ENCODE measurements around the gene MEGF11.

The MEGF11 gene

GRCh38 chr15:66065325-66065724 is 188.2 kb downstream of the MEGF11 start:
- no peaks in the 10 kb centered on the region for H3K27me3 ChIP-seq (ENCODE audit: insufficient read depth, poor library complexity, severe bottlenecking)
- TF ChIP-seq CTCF (IDR thresholded peaks at IDR 0.05; ENCODE audit: insufficient read depth, low read length), result no peak
- no peak for TF ChIP-seq SPI1 (IDR thresholded peaks at IDR 0.05; ENCODE audit: borderline replicate concordance, low read depth)
- TF ChIP-seq REST (IDR thresholded peaks at IDR 0.05; ENCODE audit: insufficient replicate concordance, low read depth), result no peak
- TF ChIP-seq GABPA (IDR thresholded peaks at IDR 0.05; ENCODE audit: low read depth), result no peak
- no peak for TF ChIP-seq POLR2AphosphoS5 (IDR thresholded peaks at IDR 0.05; ENCODE audit: low read depth)
- no peak for DNase-seq (ENCODE audit: low read depth in 1 of 2, low spot score in 1 of 2)
- no peak overlapping the region for H3K4me3 ChIP-seq (replicated peaks; ENCODE audit: insufficient read depth, low read length)
- H3K27ac ChIP-seq (replicated peaks), result no peak overlapping the region

- no peak for TF ChIP-seq SPI1 (IDR thresholded peaks at IDR 0.05; ENCODE audit: borderline replicate concordance, low read depth)
- TF ChIP-seq POLR2AphosphoS5 (IDR thresholded peaks at IDR 0.05; ENCODE audit: low read depth), result no peak
- TF ChIP-seq REST (IDR thresholded peaks at IDR 0.05; ENCODE audit: insufficient replicate concordance, low read depth), result no peak
- no peak for TF ChIP-seq GABPA (IDR thresholded peaks at IDR 0.05; ENCODE audit: low read depth)
- TF ChIP-seq CTCF (IDR thresholded peaks at IDR 0.05; ENCODE audit: insufficient read depth, low read length), result no peak
- DNase-seq (ENCODE audit: low read depth in 1 of 2, low spot score in 1 of 2), result no peak
Observed at GRCh38 chr15:66063147-66063546, 190.4 kb downstream of the MEGF11 start.

GRCh38 chr15:66057089-66057488 is 196.5 kb downstream of the MEGF11 start:
- Histone ChIP-seq H3K27me3 (ENCODE audit: insufficient read depth, poor library complexity, severe bottlenecking) (peaks cover 4% of the 10 kb centered on the region), H3K27ac (replicated peaks) (no peak overlapping the region), H3K4me3 (replicated peaks; ENCODE audit: insufficient read depth, low read length) (no peak overlapping the region)
- no peak for TF ChIP-seq CTCF (IDR thresholded peaks at IDR 0.05; ENCODE audit: insufficient read depth, low read length)
- no peak for DNase-seq (ENCODE audit: low read depth in 1 of 2, low spot score in 1 of 2)

More at GRCh38 chr15:66063147-66063546, 190.4 kb downstream of the MEGF11 start:
- no peak overlapping the region for H3K27ac ChIP-seq (replicated peaks)
- no peaks in the 10 kb centered on the region for H3K27me3 ChIP-seq (ENCODE audit: insufficient read depth, poor library complexity, severe bottlenecking)
- no peak overlapping the region for H3K4me3 ChIP-seq (replicated peaks; ENCODE audit: insufficient read depth, low read length)

- TF ChIP-seq GABPA (IDR thresholded peaks at IDR 0.05; ENCODE audit: low read depth) (no peak), REST (IDR thresholded peaks at IDR 0.05; ENCODE audit: insufficient replicate concordance, low read depth) (no peak), CTCF (IDR thresholded peaks at IDR 0.05; ENCODE audit: insufficient read depth, low read length) (no peak), POLR2AphosphoS5 (IDR thresholded peaks at IDR 0.05; ENCODE audit: low read depth) (no peak), SPI1 (IDR thresholded peaks at IDR 0.05; ENCODE audit: borderline replicate concordance, low read depth) (no peak)
- no peak for DNase-seq (ENCODE audit: low read depth in 1 of 2, low spot score in 1 of 2)
- H3K4me3 ChIP-seq (replicated peaks; ENCODE audit: insufficient read depth, low read length), result no peak overlapping the region
- H3K27me3 ChIP-seq (ENCODE audit: insufficient read depth, poor library complexity, severe bottlenecking), result peaks cover 4% of the 10 kb centered on the region
- H3K27ac ChIP-seq (replicated peaks), result no peak overlapping the region
Observed at GRCh38 chr15:66053991-66054390, 199.6 kb downstream of the MEGF11 start.
